HepG2 (cell line): ENCODE results near the gene DGKD. TPM values are rescaled to one million over a fixed set of nuclear protein-coding genes. Genes with fewer than 3 reads are reported as not detected.

Source experiments
- CREB1 ChIP-seq, 2 experiments: fragments of 450-650 bp in 1 of 2; IDR thresholded peaks; 2 replicates each; pipeline ENCODE4 v1.6.1; 2016 to 2017; ENCODE audit warnings: control low read depth in 1 of 2, mild to moderate bottlenecking in 1 of 2, missing compliant biosample characterization in 1 of 2, missing genetic modification characterization in 1 of 2
- HMG20B ChIP-seq: conservative IDR thresholded peaks from 2 replicates; pipeline ENCODE4 v1.6.1; 2016; ENCODE audit warnings: missing genetic modification reagents, missing compliant biosample characterization
- LCORL ChIP-seq, 2 experiments: fragments of 450-650 bp in 1 of 2; sonication (generic) in 1 of 2; formaldehyde crosslinking in 1 of 2; IDR thresholded peaks; 2 replicates each; pipeline versions ENCODE4 v1.5.0 to v1.6.1; 2017 to 2020; ENCODE audit warnings: antibody characterized with exemption in 1 of 2, missing genetic modification reagents in 1 of 2
- PAF1 ChIP-seq: IDR thresholded peaks from 2 replicates; pipeline ENCODE4 v1.6.1; 2016; ENCODE audit warnings: missing genetic modification reagents, missing compliant biosample characterization
- PPARG ChIP-seq: conservative IDR thresholded peaks from 2 replicates; pipeline ENCODE4 v1.6.1; 2016; ENCODE audit warnings: missing biosample characterization, missing genetic modification reagents
- REXO4 ChIP-seq: sonication (generic); formaldehyde crosslinking; IDR thresholded peaks from 2 replicates; pipeline ENCODE4 v1.8.0; 2022; ENCODE audit warnings: missing genetic modification reagents, mild to moderate bottlenecking, borderline replicate concordance
- STAG1 ChIP-seq: sonication (generic); formaldehyde crosslinking; IDR thresholded peaks from 2 replicates; pipeline ENCODE4 v1.4.0; 2020; ENCODE audit warnings: missing genetic modification reagents
- TCF7 ChIP-seq: sonication (generic); IDR thresholded peaks from 2 replicates; pipeline ENCODE4 v1.6.1; 2016; ENCODE audit warnings: antibody characterized with exemption, low read depth
- ZC3H13 ChIP-seq: sonication (generic); formaldehyde crosslinking; IDR thresholded peaks from 2 replicates; pipeline ENCODE4 v1.8.1; 2023; ENCODE audit warnings: mild to moderate bottlenecking, missing genetic modification reagents, moderate library complexity
- ZNF232 ChIP-seq: sonication (generic); formaldehyde crosslinking; IDR thresholded peaks from 2 replicates; pipeline ENCODE4 v1.4.0; 2020; ENCODE audit warnings: missing genetic modification reagents, borderline replicate concordance
- ZNF234 ChIP-seq: sonication (generic); formaldehyde crosslinking; conservative IDR thresholded peaks from 2 replicates; pipeline ENCODE4 v1.5.1; 2020; ENCODE audit warnings: mild to moderate bottlenecking, missing genetic modification reagents
- ZNF256 ChIP-seq: sonication (generic); formaldehyde crosslinking; conservative IDR thresholded peaks from 2 replicates; pipeline ENCODE4 v1.4.0; 2020; ENCODE audit warnings: missing genetic modification reagents
- ZNF883 ChIP-seq: sonication (generic); formaldehyde crosslinking; IDR thresholded peaks from 2 replicates; pipeline ENCODE4 v1.5.1; 2020; ENCODE audit warnings: mild to moderate bottlenecking, missing genetic modification reagents; ENCODE audit errors: not compliant biosample characterization
- polyA plus RNA-seq, 8 experiments: library from polyadenylated mRNA; depleted of rRNA in 3 of 8; stranded (reverse) in 7 of 8; unstranded in 1 of 8; fragments of >200 nt; fragmentation: Illumina TruSeq in 4 of 8; extraction: Trizol in 4 of 8; gene quantifications; 2 replicates each; pipeline versions ENCODE4 v1.2.1 to v1.2.3, GENCODE V29; 2011 to 2016; ENCODE audit warnings: low read depth in 4 of 8, missing spikeins in 1 of 8, mixed read lengths in 1 of 8; ENCODE audit not compliant: insufficient read depth in 1 of 8
- total RNA-seq, 5 experiments: library from RNA; depleted of rRNA; stranded (reverse); fragments of >200 nt; fragmentation: Illumina TruSeq; extraction: Trizol; gene quantifications; 2 replicates each; pipeline ENCODE4 v1.2.3, GENCODE V29; 2016; ENCODE audit warnings: low read depth in 1 of 5
- TF ChIP-seq, protein P1 (sequence below): sonication (generic); formaldehyde crosslinking; IDR thresholded peaks from 2 replicates; pipeline ENCODE4 v1.9.0; 2021; ENCODE audit warnings: missing genetic modification reagents, borderline replicate concordance
- TF ChIP-seq, protein P2 (sequence below), 2 experiments: sonication (generic) in 1 of 2; formaldehyde crosslinking in 1 of 2; IDR thresholded peaks; 2 replicates each; pipeline versions ENCODE4 v1.4.0 to v1.6.1; 2016 to 2020; ENCODE audit warnings: borderline replicate concordance in 1 of 2, low read depth in 1 of 2, mild to moderate bottlenecking in 1 of 2, missing genetic modification reagents in 1 of 2
- TF ChIP-seq, protein P3 (sequence below): sonication (generic); formaldehyde crosslinking; IDR thresholded peaks from 2 replicates; pipeline ENCODE4 v1.4.0; 2020; ENCODE audit warnings: missing genetic modification reagents
- TF ChIP-seq, protein P4 (sequence below): sonication (generic); formaldehyde crosslinking; conservative IDR thresholded peaks from 2 replicates; pipeline ENCODE4 v1.4.0; 2020; ENCODE audit warnings: missing genetic modification reagents

DGKD gene
- total and polyA plus RNA-seq, 2 of the 13 experiments (the other 11 are each of a cell fraction or from before 2014, with no cell fraction given), result 24.5 to 33.2 TPM

DNA sequence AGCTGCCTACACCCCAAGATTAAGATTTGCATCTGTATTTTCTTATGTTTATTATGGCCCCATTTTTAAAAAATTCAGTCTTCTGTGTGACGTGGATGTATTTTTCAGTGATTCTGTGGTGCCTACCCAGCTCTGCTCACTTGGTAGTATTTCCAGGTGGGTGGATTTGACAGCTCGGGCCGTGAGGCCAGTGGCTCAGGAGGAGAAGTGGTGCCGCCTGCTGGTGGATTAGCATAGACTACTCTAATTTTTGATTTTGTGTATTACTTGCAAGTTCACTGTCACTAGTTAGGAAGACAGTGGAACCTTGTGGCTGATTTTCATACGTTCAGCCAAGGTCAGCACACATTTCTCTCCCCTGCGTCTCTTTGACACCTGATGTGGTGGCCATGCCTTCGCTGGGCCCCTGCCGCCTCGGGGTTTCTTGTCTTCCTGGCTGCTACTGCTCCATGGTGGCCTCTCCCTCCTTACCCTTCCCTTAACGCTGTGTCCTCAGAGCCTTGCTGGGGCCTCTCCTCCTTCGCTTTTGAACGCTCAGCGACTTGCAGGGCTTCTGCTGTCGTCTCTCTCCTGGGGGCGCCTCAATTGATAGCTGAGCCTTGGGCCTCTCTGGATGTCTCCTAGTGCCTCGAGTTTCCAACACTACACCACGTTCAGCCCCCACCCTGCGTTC lies 89.4 kb downstream of the DGKD start (continued):
- TF ChIP-seq, protein P1, sequence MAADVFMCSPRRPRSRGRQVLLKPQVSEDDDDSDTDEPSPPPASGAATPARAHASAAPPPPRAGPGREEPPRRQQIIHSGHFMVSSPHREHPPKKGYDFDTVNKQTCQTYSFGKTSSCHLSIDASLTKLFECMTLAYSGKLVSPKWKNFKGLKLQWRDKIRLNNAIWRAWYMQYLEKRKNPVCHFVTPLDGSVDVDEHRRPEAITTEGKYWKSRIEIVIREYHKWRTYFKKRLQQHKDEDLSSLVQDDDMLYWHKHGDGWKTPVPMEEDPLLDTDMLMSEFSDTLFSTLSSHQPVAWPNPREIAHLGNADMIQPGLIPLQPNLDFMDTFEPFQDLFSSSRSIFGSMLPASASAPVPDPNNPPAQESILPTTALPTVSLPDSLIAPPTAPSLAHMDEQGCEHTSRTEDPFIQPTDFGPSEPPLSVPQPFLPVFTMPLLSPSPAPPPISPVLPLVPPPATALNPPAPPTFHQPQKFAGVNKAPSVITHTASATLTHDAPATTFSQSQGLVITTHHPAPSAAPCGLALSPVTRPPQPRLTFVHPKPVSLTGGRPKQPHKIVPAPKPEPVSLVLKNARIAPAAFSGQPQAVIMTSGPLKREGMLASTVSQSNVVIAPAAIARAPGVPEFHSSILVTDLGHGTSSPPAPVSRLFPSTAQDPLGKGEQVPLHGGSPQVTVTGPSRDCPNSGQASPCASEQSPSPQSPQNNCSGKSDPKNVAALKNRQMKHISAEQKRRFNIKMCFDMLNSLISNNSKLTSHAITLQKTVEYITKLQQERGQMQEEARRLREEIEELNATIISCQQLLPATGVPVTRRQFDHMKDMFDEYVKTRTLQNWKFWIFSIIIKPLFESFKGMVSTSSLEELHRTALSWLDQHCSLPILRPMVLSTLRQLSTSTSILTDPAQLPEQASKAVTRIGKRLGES (CRISPR knock-in tag), result no peak
- peak; percentile 27; the same call in 1 of the 2 replicates for TF ChIP-seq CREB1 (IDR thresholded peaks at IDR 0.05)
- no peak for TF ChIP-seq CREB1 (CRISPR knock-in tag; IDR thresholded peaks at IDR 0.05)
- TF ChIP-seq ZNF234 (CRISPR knock-in tag), result no peak
- TF ChIP-seq, protein P2, sequence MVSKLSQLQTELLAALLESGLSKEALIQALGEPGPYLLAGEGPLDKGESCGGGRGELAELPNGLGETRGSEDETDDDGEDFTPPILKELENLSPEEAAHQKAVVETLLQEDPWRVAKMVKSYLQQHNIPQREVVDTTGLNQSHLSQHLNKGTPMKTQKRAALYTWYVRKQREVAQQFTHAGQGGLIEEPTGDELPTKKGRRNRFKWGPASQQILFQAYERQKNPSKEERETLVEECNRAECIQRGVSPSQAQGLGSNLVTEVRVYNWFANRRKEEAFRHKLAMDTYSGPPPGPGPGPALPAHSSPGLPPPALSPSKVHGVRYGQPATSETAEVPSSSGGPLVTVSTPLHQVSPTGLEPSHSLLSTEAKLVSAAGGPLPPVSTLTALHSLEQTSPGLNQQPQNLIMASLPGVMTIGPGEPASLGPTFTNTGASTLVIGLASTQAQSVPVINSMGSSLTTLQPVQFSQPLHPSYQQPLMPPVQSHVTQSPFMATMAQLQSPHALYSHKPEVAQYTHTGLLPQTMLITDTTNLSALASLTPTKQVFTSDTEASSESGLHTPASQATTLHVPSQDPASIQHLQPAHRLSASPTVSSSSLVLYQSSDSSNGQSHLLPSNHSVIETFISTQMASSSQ (IDR thresholded peaks at IDR 0.05; ENCODE audit: low read depth), result no peak
- TF ChIP-seq, protein P2 (CRISPR knock-in tag; IDR thresholded peaks at IDR 0.05; ENCODE audit: borderline replicate concordance), result no peak
- TF ChIP-seq, protein P3, sequence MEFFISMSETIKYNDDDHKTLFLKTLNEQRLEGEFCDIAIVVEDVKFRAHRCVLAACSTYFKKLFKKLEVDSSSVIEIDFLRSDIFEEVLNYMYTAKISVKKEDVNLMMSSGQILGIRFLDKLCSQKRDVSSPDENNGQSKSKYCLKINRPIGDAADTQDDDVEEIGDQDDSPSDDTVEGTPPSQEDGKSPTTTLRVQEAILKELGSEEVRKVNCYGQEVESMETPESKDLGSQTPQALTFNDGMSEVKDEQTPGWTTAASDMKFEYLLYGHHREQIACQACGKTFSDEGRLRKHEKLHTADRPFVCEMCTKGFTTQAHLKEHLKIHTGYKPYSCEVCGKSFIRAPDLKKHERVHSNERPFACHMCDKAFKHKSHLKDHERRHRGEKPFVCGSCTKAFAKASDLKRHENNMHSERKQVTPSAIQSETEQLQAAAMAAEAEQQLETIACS (CRISPR knock-in tag), result no peak
- TF ChIP-seq TCF7, result no peak
- no peak for TF ChIP-seq ZNF232 (CRISPR knock-in tag)
- TF ChIP-seq ZNF883 (CRISPR knock-in tag), result no peak
- no peak for TF ChIP-seq LCORL (IDR thresholded peaks at IDR 0.05)
- TF ChIP-seq LCORL (CRISPR knock-in tag; IDR thresholded peaks at IDR 0.05), result no peak
- TF ChIP-seq, protein P4, sequence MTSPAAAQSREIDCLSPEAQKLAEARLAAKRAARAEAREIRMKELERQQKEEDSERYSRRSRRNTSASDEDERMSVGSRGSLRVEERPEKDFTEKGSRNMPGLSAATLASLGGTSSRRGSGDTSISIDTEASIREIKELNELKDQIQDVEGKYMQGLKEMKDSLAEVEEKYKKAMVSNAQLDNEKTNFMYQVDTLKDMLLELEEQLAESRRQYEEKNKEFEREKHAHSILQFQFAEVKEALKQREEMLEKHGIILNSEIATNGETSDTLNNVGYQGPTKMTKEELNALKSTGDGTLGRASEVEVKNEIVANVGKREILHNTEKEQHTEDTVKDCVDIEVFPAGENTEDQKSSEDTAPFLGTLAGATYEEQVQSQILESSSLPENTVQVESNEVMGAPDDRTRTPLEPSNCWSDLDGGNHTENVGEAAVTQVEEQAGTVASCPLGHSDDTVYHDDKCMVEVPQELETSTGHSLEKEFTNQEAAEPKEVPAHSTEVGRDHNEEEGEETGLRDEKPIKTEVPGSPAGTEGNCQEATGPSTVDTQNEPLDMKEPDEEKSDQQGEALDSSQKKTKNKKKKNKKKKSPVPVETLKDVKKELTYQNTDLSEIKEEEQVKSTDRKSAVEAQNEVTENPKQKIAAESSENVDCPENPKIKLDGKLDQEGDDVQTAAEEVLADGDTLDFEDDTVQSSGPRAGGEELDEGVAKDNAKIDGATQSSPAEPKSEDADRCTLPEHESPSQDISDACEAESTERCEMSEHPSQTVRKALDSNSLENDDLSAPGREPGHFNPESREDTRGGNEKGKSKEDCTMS, result no peak
- TF ChIP-seq STAG1, result peak; percentile 92
- no peak for TF ChIP-seq ZC3H13 (CRISPR knock-in tag)
- no peak for TF ChIP-seq HMG20B (CRISPR knock-in tag)
- TF ChIP-seq PPARG, result 0 out of 2 replicates have a peak, but pooled peaks have one; percentile 24
- no peak for TF ChIP-seq PAF1 (CRISPR knock-in tag)
- no peak for TF ChIP-seq ZNF256 (CRISPR knock-in tag)
- no peak for TF ChIP-seq REXO4 (CRISPR knock-in tag)
